ENCODE measurements around the gene OR10A5. TPM values are rescaled to one million over a fixed set of nuclear protein-coding genes. Genes with fewer than 3 reads are reported as not detected.
"Not testable (repeated sequence)": the region's sequence is repeated elsewhere in the genome, so short reads cannot be mapped to it uniquely, and the experiment has no call there.

OR10A5 gene
- total RNA-seq, 8 experiments from 2014 or later = 0.16 to 1.8 (median 0.76) TPM; not detected in 3

GRCh38 chr11:6841694-6842093 is 3.8 kb upstream of the OR10A5 start:
- H3K27ac ChIP-seq = no peak overlapping the region
- in situ Hi-C loops (cut with MboI; ENCODE audit: low pct_unique_long_range_greater_than_20kb in 2 of 9, low sequenced_read_pairs in 9 of 9, unreplicated experiment in 9 of 9) = loop anchor here in 1 of 9 experiments (25.0 kb wide), 1 partner anchor 104 kb away; no protein-coding TSS in a partner anchor
- ATAC-seq (replicated peaks in 6 of 8) = no peak
- no peak overlapping the region for H3K4me3 ChIP-seq
- no peaks in the 10 kb centered on the region for H3K4me1 ChIP-seq (replicated peaks in 1 of 2)

DNA sequence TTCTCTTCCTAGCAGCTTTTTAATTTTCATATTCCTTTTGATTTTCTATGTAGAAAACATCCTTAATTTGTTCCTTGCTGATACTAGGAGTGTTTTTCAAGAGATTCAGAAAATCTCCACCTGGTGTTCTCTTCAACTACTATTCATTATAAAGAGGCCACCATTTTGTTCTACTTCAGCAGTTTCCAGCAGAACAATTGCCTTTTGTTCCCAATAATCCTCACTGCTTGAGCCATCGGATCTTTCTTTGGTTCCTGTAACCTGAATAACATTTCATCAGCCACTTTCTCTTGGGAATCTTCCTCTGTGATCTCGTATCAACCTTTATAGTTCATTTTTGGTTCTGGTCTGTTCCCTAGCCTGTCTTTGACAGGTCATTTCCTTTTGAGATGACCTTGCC is 1.8 kb upstream of the OR10A5 start:
- H3K27ac ChIP-seq = no peak overlapping the region
- H3K4me1 ChIP-seq (replicated peaks in 1 of 2) = no peaks in the 10 kb centered on the region
- in situ Hi-C loops (cut with MboI; ENCODE audit: low pct_unique_long_range_greater_than_20kb in 2 of 9, low sequenced_read_pairs in 9 of 9, unreplicated experiment in 9 of 9) = loop anchor here in 1 of 9 experiments (25.0 kb wide), 1 partner anchor 106 kb away; no protein-coding TSS in a partner anchor
- 15 to 88% (median 49%) methylated on average over 1 to 2 of the region's 2 CpGs for WGBS, 10 experiments
- H3K4me3 ChIP-seq = no peak overlapping the region
- ATAC-seq (replicated peaks in 6 of 8) = no peak

DNA sequence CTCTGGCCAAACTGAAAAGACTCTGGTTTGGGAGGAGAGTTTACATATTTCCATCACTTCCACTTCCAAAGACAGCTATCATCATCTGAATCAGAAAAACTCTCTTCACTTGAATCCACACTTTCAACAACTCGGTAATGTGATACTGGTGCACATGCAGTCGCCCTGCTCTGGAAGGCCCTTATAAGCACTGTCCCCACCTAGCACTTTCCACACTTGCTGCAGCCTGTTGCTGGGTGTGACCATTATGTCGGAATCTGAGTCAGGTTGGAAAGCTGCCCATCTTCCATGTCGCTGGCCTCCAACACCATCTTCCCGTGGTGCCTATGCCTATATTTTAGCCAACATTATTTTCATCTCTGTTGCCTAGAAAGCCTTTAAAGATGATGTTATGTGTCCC is 1.1 kb upstream of the OR10A5 start:
- H3K4me3 ChIP-seq = no peak overlapping the region
- 13 to 100% (median 92%) methylated on average over 1 to 5 of the region's 5 CpGs; no CpG with 5 or more reads in 1 of the 10 experiments for WGBS, 10 experiments
- in situ Hi-C loops (cut with MboI; ENCODE audit: low pct_unique_long_range_greater_than_20kb in 2 of 9, low sequenced_read_pairs in 9 of 9, unreplicated experiment in 9 of 9) = loop anchor here in 1 of 9 experiments (25.0 kb wide), 1 partner anchor 107 kb away; no protein-coding TSS in a partner anchor
- H3K4me1 ChIP-seq (replicated peaks in 1 of 2) = no peaks in the 10 kb centered on the region
- peak in 3 of 8 experiments; percentile 44 to 100 (median 100) for ATAC-seq (replicated peaks in 6 of 8)
- no peak overlapping the region for H3K27ac ChIP-seq

- H3K27ac ChIP-seq = no peak overlapping the region
- in situ Hi-C loops (cut with MboI; ENCODE audit: low pct_unique_long_range_greater_than_20kb in 2 of 9, low sequenced_read_pairs in 9 of 9, unreplicated experiment in 9 of 9) = no loop called here
- no peaks in the 10 kb centered on the region for H3K4me1 ChIP-seq (replicated peaks in 1 of 2)
- H3K4me3 ChIP-seq = no peak overlapping the region
- no peak for ATAC-seq (replicated peaks in 6 of 8)
- WGBS, 10 experiments = 31 to 100% (median 88%) methylated on average over 1 to 2 of the region's 2 CpGs
These were observed 5.0 kb downstream of the OR10A5 start for GRCh38 chr11:6850526-6850925.

DNA sequence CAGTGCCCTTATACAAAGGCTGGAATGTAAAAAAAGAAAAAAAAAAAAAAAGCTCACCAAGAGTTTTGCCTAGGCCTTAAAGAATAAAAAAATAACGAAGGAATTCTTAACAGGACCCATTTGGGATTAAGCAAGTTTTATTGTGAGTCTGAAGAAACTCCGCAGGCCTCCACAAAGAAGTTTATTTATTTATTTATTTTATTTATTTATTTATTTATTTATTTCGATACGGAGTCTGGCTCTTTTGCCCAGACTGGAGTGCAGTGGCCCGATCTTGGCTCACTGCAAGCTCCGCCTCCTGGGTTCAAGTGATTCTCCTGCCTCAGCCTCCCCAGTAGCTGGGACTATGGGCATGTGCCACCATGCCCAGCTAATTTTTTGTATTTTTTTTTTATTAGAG is 9.3 kb downstream of the OR10A5 start:
- H3K4me1 ChIP-seq (replicated peaks in 1 of 2); in situ Hi-C loops (cut with MboI; ENCODE audit: low pct_unique_long_range_greater_than_20kb in 2 of 9, low sequenced_read_pairs in 9 of 9, unreplicated experiment in 9 of 9); H3K27ac ChIP-seq; H3K4me3 ChIP-seq; ATAC-seq (replicated peaks in 6 of 8): not testable (repeated sequence)
- 50 to 97% (median 87%) methylated on average over 2 to 6 of the region's 6 CpGs; no CpG with 5 or more reads in 1 of the 10 experiments for WGBS, 10 experiments

DNA sequence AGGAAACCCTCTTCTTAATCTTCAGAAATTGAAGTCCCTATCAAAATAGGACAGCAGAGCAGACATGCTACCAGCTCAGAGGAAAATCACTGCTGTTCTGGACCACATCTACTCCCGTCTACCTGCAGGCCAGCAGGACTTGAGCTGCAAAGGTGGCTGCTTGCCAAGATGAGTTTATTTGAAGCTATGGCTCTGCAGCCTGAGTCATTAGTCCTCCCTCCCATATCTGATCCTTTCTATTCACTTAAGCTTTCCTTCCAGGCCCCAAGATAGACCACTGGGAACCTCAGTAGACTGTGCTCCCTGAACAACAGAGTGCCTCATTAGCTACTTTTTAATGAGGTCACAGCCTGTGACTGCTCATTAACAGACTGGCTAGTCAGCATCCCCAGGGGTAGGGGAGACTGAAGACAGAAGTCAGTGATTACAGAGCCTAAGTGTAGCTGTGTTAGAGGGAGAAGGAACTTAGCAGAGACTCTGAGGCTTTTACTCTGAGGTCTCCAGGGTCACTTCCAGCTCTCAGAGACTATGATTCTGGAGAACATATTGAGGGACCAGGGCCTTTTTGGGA is 10.6 kb downstream of the OR10A5 start:
- in situ Hi-C loops (cut with MboI; ENCODE audit: low pct_unique_long_range_greater_than_20kb in 2 of 9, low sequenced_read_pairs in 9 of 9, unreplicated experiment in 9 of 9) = no loop called here
- no peak overlapping the region for H3K27ac ChIP-seq
- ATAC-seq (replicated peaks in 6 of 8) = peak in 2 of 8 experiments; percentile 81 to 91
- 70% methylated on average over 1 of the region's 1 CpG; no CpG with 5 or more reads in 9 of the 10 experiments for WGBS, 10 experiments
- H3K4me1 ChIP-seq (replicated peaks in 1 of 2) = no peaks in the 10 kb centered on the region
- H3K4me3 ChIP-seq = no peak overlapping the region

DNA sequence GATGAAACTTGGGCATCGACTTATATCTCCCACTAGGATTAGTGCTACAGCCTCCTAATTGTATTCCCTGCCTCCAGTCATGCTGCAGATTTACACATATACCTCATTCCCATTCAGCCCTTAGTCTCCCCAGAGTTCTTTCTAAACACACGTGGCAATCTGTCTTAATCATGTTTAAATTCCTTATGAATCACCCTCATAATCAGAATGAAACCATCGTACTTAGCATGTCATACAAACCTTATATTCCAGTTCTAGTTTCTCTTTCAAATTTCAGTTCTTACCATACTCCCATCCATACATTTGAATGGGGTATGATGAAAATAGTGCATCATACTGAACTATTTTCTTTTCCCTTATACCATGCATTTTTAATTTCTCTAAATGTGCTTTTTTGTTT is 11.4 kb downstream of the OR10A5 start:
- WGBS, 10 experiments = 7 to 82% (median 47%) methylated on average over 1 to 3 of the region's 3 CpGs
- in situ Hi-C loops (cut with MboI; ENCODE audit: low pct_unique_long_range_greater_than_20kb in 2 of 9, low sequenced_read_pairs in 9 of 9, unreplicated experiment in 9 of 9) = no loop called here
- Histone ChIP-seq H3K4me3 (no peak overlapping the region), H3K27ac (no peak overlapping the region), H3K4me1 (replicated peaks in 1 of 2) (no peaks in the 10 kb centered on the region)
- peak in 2 of 8 experiments; percentile 38 to 41 for ATAC-seq (replicated peaks in 6 of 8)

DNA sequence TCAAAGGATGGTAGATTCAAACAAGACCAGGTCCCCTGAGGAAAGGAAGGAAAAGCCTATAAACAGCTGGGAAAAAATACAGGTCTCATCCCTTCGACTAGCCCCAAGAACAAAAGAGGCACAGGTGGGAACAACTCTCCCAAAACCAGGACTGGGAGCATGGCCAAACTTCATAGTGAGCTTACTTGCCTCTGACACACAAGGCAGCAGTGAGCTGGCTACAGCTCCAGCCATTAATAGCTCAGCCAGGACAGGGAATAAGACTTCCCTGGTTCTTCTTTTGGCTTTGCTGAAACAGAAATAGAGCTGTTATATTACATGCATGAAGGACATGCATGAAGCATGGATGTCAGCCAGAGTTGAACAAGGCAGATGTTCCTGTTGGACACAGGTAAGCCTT is 17.5 kb downstream of the OR10A5 start, which contains the start of gene OR10A2:
OR10A2 (plus strand) TSS at position 97 of the 400 bp plus-strand sequence. CDS start 6,698 bp downstream, outside the sequence.
- Histone ChIP-seq H3K4me3 (no peak within 1 kb of the TSS), H3K27ac (no peak within 1 kb of the TSS), H3K4me1 (replicated peaks in 1 of 2) (no peaks in the 10 kb centered on the region)
- peak in 1 of 8 experiments; percentile 43 for ATAC-seq (replicated peaks in 6 of 8)
- in situ Hi-C loops (cut with MboI; ENCODE audit: low pct_unique_long_range_greater_than_20kb in 2 of 9, low sequenced_read_pairs in 9 of 9, unreplicated experiment in 9 of 9) = no loop called here
- 0 to 100% (median 0%) methylated on average over 1 of the region's 1 CpG; no CpG with 5 or more reads in 5 of the 10 experiments for WGBS, 10 experiments

DNA sequence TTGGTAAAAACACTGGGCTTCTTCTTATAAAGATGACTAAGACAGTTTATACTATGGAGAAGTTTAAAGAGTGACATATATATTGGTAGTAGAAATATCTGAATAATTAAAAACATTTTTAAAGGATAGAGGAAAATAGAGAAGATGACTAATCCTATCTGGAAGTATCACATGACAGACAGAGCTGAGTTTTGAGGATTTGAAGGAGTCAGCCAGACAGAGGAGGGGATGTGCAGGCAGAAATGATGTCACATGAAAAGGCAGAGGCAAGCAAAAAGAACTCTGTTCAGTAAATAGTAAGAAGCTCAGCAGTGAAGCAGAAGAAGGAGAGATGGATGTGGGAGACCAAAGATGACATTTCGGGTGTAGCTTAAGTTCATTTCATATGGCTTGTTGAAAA is 19.0 kb downstream of the OR10A5 start:
- peak in 7 of 8 experiments; percentile 56 to 85 (median 78) for ATAC-seq (replicated peaks in 6 of 8)
- in situ Hi-C loops (cut with MboI; ENCODE audit: low pct_unique_long_range_greater_than_20kb in 2 of 9, low sequenced_read_pairs in 9 of 9, unreplicated experiment in 9 of 9) = no loop called here

DNA sequence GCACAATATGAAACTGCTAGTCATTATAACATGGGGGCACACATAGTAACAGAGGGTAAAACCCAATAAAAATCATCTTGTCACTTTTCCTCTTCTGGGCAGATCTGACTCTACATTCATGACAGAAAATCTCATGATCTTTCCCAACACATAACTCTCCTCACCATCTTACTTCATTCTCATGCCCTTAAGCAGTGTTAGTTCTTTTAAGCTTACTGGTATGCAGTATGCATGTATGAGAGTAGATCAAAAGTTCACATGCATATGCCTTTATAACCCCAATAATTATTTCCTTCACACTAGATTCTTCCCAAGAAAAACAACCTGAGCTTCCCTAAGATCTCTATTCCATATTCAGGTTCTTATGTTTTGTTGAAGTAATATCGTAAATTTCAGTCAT is 25.8 kb downstream of the OR10A5 start:
- no peaks in the 10 kb centered on the region for H3K4me1 ChIP-seq (replicated peaks in 1 of 2)
- no peak overlapping the region for H3K27ac ChIP-seq
- H3K4me3 ChIP-seq = no peak overlapping the region
- 0 to 100% (median 73%) methylated on average over 1 of the region's 1 CpG; no CpG with 5 or more reads in 1 of the 10 experiments for WGBS, 10 experiments
- in situ Hi-C loops (cut with MboI; ENCODE audit: low pct_unique_long_range_greater_than_20kb in 2 of 9, low sequenced_read_pairs in 9 of 9, unreplicated experiment in 9 of 9) = no loop called here
- ATAC-seq (replicated peaks in 6 of 8) = peak in 3 of 8 experiments; percentile 47 to 99 (median 97)

More for the DNA sequence above, 19.0 kb downstream of the OR10A5 start:
- Histone ChIP-seq H3K27ac (no peak overlapping the region), H3K4me1 (replicated peaks in 1 of 2) (no peaks in the 10 kb centered on the region), H3K4me3 (no peak overlapping the region)
- 44 to 100% (median 88%) methylated on average over 1 of the region's 1 CpG; no CpG with 5 or more reads in 1 of the 10 experiments for WGBS, 10 experiments

DNA sequence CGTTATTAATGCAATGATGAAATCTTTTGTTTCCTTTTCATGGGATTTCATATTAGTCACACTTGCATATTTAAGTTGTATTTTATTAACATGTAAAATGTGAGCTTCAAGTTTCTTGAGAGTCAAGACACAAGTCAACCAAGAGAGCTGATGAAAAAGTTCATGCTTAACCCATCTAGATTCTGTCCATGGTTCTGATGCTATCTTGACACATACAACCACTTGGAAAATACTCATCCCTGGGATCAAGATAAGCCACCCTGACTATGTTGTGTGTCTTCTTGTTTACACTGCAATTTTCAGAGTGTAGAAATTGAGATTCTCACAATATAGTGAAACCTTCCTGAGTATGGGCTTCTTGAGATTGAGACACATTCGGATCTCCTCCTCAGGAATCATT is 30.3 kb downstream of the OR10A5 start:
- no peak for ATAC-seq (replicated peaks in 6 of 8)
- no peak overlapping the region for H3K4me3 ChIP-seq
- no peak overlapping the region for H3K27ac ChIP-seq
- no peaks in the 10 kb centered on the region for H3K4me1 ChIP-seq (replicated peaks in 1 of 2)
- 0 to 100% (median 80%) methylated on average over 1 to 2 of the region's 2 CpGs; no CpG with 5 or more reads in 1 of the 10 experiments for WGBS, 10 experiments
- in situ Hi-C loops (cut with MboI; ENCODE audit: low pct_unique_long_range_greater_than_20kb in 2 of 9, low sequenced_read_pairs in 9 of 9, unreplicated experiment in 9 of 9) = no loop called here

DNA sequence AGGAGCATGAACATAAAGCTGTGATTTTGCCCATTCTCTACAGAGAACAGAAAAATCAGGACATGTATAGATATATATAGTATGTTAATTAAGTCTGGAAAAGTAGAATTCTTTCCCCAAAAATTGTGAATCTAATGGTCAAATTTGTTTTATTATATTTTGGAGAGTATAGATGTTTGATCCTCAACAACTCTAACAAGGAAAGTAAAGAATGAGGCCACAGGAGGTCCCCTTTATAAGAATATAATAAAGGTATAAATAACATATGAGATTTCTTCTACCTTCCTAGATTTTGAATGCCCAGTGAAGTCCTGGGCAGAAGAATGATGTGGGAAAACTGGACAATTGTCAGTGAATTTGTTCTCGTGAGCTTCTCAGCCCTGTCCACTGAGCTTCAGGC is 30.8 kb downstream of the OR10A5 start, which contains the start of gene OR10A4:
OR10A4 (plus strand) TSS at position 301 of the 400 bp plus-strand sequence; CDS start at position 324, 23 bp downstream.
- Histone ChIP-seq H3K27ac (no peak within 1 kb of the TSS), H3K4me3 (no peak within 1 kb of the TSS), H3K4me1 (replicated peaks in 1 of 2) (no peaks in the 10 kb centered on the region)
- no peak for ATAC-seq (replicated peaks in 6 of 8)
- 0 to 90% (median 71%) methylated on average over 1 of the region's 1 CpG; no CpG with 5 or more reads in 1 of the 10 experiments for WGBS, 10 experiments
- in situ Hi-C loops (cut with MboI; ENCODE audit: low pct_unique_long_range_greater_than_20kb in 2 of 9, low sequenced_read_pairs in 9 of 9, unreplicated experiment in 9 of 9) = no loop called here

GRCh38 chr11:6876914-6877313 is 31.4 kb downstream of the OR10A5 start:
- Histone ChIP-seq H3K4me1 (replicated peaks in 1 of 2) (no peaks in the 10 kb centered on the region), H3K4me3 (no peak overlapping the region), H3K27ac (no peak overlapping the region)
- 23 to 100% (median 74%) methylated on average over 2 to 3 of the region's 3 CpGs; no CpG with 5 or more reads in 7 of the 10 experiments for WGBS, 10 experiments
- in situ Hi-C loops (cut with MboI; ENCODE audit: low pct_unique_long_range_greater_than_20kb in 2 of 9, low sequenced_read_pairs in 9 of 9, unreplicated experiment in 9 of 9) = no loop called here
- ATAC-seq (replicated peaks in 6 of 8) = no peak

- no peaks in the 10 kb centered on the region for H3K4me1 ChIP-seq (replicated peaks in 1 of 2)
- H3K27ac ChIP-seq = no peak overlapping the region
- H3K4me3 ChIP-seq = no peak overlapping the region
- ATAC-seq (replicated peaks in 6 of 8) = no peak
- in situ Hi-C loops (cut with MboI; ENCODE audit: low pct_unique_long_range_greater_than_20kb in 2 of 9, low sequenced_read_pairs in 9 of 9, unreplicated experiment in 9 of 9) = no loop called here
These were observed 37.3 kb downstream of the OR10A5 start for GRCh38 chr11:6882751-6883150.

All from motor neuron (in vitro differentiated cells).